Activated CD8-positive, alpha-beta memory T cell treated with anti-CD3 and anti-CD28 coated beads, Interleukin-2, amount 50 U/mL, for 1 hour (primary cell): Measurements from ENCODE around the gene JAZF1.
"Not testable (repeated sequence)": the region's sequence is repeated elsewhere in the genome, so short reads cannot be mapped to it uniquely, and the experiment has no call there.

ENCODE experiments used
- DNase-seq: peaks from one replicate; pipeline ENCODE4 v3.0.0-alpha.2; 2020; ENCODE audit errors: extremely low read depth

JAZF1 gene

DNA sequence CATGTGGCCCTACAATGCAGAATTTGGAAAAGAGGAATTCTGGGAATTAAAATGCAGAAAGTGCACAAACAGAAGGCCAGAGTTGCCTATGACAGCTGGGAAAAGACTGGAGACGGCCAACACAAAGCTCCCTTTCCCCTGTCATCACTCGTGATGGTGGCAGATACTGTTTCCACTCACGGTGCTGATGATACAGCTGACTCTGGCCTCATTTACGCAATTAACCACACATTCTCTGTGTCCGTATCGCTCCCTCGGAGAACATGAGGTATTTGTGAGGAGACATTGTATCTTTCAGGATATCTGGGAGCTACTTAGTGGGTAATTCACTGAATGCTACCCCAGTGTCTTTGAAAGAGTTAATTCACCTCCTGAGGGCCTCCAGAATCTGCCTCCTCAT, 267.8 kb downstream of the JAZF1 start:
- no peak for DNase-seq

GRCh38 chr7:27911920-27912319, 268.7 kb downstream of the JAZF1 start:
- no peak for DNase-seq

DNA sequence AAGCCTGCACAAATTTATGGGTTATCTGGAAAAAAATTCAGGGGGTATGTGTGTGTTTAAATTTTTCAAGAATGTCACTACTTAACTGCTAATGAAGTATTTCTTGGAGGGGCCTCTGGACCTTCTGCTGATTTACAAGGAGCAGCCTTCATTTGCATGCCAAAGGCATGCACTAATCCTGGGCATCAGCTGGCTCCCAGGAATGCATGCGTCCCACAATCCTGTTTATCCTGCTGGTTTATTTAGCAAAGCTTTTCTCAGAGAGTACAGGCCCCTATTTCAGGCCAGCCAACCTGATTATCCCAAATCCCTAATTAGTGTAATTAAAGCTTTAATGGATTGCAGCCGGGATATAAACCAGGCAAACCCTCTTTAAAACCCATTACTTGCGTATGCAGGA, 270.3 kb downstream of the JAZF1 start:
- DNase-seq, result no peak

GRCh38 chr7:27908534-27909165, 271.9 kb downstream of the JAZF1 start:
- no peak for DNase-seq

DNA sequence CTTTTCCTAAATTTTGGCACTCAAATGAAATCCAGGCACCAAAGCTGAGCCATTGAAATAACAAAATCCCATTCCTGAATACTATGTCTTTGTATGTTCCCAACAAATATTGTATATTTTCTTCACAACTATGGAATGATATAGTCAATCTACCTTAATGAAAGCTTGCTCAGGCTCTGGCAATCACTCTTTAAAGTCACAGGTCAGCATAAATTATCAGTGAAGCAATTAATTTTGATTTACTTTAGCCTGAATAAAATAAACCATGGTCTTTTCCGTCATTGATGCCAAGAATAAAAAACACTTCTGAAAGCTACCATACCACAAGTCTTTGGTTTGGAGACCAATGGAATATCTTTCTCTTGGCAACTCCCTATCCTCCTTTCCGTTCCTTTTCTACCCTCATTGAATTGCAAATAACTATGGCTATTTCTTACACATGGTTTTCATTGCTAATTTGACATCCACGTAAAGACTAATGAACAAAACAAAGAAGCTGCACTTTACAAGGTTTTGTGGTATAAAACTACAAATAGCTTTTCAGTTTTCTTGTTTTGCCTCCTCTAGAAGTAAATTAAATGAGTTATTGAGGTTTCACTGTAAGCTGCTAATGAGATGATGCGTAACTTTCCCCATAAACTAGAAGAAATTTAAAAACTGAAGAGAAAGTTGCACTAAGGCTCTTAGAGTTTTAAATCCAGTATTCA, 274.1 kb downstream of the JAZF1 start:
- no peak for DNase-seq

DNA sequence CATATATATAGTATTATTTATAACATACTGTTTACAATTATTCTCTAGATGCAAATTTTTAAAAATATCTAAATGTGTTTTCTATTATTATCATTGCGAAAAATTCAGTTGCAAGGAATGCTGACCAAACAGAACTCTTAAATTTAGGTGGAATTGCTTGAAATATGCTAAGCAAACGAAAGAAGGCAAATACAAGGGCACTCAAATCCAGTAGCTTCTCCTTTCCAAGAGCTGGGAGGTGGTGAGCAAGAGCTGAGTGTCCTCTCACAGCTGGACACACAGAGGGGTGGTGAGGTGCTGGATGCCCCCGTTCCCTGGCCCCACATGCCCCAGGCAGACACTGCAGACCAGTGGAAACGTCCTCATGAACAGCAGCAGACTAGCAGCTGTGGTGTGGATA, 274.6 kb downstream of the JAZF1 start:
- DNase-seq, result no peak

DNA sequence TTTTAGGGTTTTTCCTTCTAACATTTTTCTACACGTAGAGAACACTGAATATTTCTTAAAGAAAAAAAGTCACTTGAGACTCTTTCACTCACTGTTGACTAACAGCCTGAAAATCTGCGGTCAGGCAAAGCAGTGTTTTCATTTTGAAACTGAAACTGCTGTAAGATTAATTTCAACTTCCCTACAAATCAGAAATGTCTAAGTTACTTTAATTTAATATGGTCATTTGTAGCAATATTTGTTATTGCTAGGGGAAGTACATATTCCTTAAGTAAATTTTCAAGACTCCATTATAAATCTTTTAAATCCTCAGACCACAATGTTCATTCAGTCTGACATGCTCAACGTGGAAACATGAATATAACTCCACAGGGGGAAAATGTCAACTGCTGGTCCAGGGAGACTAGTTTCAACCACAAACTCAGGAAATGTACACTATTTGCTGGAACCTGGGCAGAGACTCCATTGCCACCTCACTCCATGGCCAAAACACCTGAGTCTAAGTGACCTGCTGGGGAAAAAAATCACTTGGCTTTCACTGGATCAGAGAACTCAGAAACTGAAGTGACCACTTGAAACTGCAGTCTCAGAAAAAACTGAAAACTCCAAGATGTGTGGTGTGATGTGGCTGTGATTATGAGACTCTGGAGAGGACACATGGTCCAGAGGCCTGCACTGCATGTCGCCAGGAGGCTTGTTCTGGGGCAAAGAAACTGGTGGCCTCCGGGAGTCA, 279.4 kb downstream of the JAZF1 start:
- DNase-seq, result no peak

GRCh38 chr7:27900006-27900405, 280.6 kb downstream of the JAZF1 start:
- DNase-seq, result no peak

- no peak for DNase-seq
These were observed 281.0 kb downstream of the JAZF1 start for GRCh38 chr7:27899601-27900000.

DNA sequence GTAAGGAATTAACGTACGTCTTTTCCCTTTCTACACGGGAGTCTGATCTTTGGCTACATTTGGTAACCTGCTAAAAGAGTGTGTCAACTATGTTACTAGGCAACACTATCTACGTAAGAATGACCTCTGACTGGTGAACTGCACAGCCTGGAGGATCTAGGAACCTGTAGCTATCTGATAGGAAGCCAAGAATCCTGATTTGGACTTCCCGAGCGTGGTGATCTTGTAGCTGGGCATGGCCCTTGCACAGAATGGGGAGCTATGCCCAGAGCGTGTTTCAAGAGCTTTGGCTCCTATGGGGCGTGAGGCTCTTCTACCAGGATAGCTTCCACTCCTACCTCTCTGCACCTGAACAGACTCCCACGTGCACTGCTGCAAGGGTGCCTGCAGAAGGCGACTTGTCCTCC, 283.2 kb downstream of the JAZF1 start:
- no peak for DNase-seq

GRCh38 chr7:27897001-27897400, 283.6 kb downstream of the JAZF1 start:
- no peak for DNase-seq

GRCh38 chr7:27895551-27895950, 285.0 kb downstream of the JAZF1 start:
- no peak for DNase-seq

- no peak for DNase-seq
These were observed 290.3 kb downstream of the JAZF1 start for GRCh38 chr7:27890205-27890849.

GRCh38 chr7:27889800-27890199, 290.8 kb downstream of the JAZF1 start:
- no peak for DNase-seq

DNA sequence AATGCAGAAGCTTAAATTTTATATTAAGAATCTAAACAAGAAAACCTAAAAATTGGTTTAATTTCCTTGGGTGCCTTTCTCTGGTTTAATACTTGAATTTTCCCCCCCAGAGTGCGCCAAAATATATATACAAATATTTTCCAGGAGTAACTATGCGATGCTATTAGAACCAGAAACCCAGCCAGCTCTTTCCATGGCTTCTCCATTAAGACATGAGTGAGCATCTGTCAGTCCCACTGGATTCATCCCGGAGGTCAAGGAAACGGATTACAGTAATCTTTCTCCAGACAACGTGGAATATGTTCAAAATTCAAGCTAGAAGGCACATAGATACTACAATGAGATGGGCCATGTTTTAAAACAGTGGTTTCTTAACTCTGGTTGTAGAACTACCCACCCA, 291.9 kb downstream of the JAZF1 start:
- no peak for DNase-seq

GRCh38 chr7:27886710-27887109, 293.9 kb downstream of the JAZF1 start:
- not testable (repeated sequence) for DNase-seq

GRCh38 chr7:27885652-27886051, 294.9 kb downstream of the JAZF1 start:
- no peak for DNase-seq

DNA sequence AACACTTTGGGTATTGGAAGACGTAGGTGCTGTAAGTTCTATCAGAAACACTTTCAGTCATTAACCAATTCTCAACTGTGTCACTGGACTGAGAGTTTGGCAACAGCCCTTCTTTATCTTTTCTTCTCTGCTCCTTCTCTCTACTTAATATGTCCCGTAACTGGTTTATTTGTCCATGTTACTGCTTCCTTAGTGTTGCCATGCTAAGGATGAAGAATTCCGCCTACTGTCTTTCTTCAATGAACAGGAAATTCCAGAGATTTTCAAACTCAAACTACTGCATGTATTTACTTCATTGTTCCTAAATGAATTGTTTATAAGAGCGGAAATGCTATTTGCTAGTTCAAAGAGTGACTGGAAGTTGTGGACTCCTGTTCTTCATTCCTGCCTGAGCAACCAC, 296.9 kb downstream of the JAZF1 start:
- DNase-seq, result no peak

DNA sequence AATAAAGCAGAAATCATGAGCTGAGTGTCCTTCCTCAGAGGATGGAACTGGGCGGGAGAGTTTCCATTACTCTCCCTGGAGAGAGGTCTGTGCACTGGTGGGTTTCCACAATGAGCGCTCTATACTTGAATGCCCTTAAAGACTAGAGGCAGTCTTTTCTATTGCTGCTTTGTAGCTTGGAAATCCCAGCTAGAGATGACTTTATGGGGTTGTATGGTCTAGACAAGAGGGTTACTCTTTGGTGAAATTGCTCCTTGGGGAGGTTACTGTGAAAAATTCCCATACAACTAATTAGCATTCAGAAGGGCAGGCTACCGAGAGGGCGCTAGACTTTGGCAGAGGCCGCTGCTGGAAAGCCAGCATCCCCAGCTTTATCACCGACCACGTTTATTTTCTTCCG, 303.8 kb downstream of the JAZF1 start:
- no peak for DNase-seq

DNA sequence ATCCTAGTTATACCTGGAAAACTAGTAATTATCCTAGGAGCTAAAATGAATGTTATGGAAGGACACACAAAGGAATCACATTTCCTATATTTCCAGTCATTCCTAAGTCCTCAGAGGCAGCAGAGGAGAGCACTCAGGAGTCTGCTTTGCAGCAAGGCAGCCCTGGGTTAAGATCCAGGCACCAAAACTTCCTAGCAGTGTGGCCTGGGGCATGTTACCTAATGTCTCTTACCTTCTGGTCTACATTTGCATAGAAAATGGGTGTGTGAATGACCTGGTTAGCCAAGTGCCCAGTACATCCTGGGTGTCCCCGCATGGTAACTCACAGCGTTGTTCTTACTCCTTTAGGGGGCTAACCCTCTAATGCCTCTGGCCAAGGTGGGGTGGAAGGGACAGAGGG, 304.8 kb downstream of the JAZF1 start:
- no peak for DNase-seq

DNA sequence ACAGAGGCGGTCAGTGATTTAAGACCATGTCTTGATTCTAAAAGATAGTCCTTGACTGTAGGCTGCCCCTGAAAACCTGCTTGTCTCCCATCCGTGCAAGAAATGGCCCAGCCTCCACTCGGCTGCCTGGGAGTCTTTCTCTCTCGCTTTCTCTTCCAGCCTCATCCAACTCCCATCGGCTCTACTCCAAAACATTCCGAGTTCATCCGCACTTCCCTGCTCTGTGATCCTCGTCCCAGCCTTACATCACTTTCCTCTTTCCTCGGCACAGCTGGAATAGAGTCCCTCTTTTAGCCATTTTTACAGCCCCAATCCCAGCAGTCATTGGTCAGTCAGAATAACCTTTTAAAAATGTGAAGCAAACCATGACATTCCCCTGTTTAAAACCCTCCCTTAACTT, 305.5 kb downstream of the JAZF1 start:
- no peak for DNase-seq
